Tibial nerve (tissue), 4 donors: Measurements from ENCODE around the gene SMIM38.

Experiments
- CTCF ChIP-seq, 5 experiments: fragments of 200-600 bp in 3 of 5; fragments of 450-650 bp in 2 of 5; sonication (generic) in 3 of 5; IDR thresholded peaks; one replicate each; pipeline ENCODE4 v1.5.1; 2016 to 2019; ENCODE audit warnings: antibody characterized with exemption in 5 of 5, mild to moderate bottlenecking in 3 of 5, moderate library complexity in 2 of 5
- EP300 ChIP-seq, 2 donors: sonication (generic); formaldehyde crosslinking; IDR thresholded peaks; one replicate each; pipeline ENCODE4 v1.6.1; 2017; ENCODE audit warnings: antibody characterized with exemption in 2 of 2, mild to moderate bottlenecking in 1 of 2

- no peak for TF ChIP-seq CTCF (IDR thresholded peaks at IDR 0.05)
- TF ChIP-seq EP300 (IDR thresholded peaks at IDR 0.05), result no peak
Observed at GRCh38 chr11:69199583-69200315, 44.0 kb downstream of the SMIM38 start.
